Fibroblast of pulmonary artery (primary cell): Measurements from ENCODE around the gene SMURF1.

Source experiments
- DNase-seq: peaks from one replicate; pipeline ENCODE4 v3.0.0-alpha.2; 2010; ENCODE audit warnings: low read depth
- H3K4me3 ChIP-seq: replicated peaks from 2 replicates; pipeline ENCODE4 v1.5.1; 2011; ENCODE audit warnings: low read depth, mild to moderate bottlenecking, control low read depth, low read length, moderate library complexity
- CTCF ChIP-seq: IDR thresholded peaks from 2 replicates; pipeline ENCODE4 v1.5.1; 2011; ENCODE audit warnings: mild to moderate bottlenecking, control low read depth, low read length, inconsistent platforms; ENCODE audit errors: missing control alignments

Gene SMURF1

DNA sequence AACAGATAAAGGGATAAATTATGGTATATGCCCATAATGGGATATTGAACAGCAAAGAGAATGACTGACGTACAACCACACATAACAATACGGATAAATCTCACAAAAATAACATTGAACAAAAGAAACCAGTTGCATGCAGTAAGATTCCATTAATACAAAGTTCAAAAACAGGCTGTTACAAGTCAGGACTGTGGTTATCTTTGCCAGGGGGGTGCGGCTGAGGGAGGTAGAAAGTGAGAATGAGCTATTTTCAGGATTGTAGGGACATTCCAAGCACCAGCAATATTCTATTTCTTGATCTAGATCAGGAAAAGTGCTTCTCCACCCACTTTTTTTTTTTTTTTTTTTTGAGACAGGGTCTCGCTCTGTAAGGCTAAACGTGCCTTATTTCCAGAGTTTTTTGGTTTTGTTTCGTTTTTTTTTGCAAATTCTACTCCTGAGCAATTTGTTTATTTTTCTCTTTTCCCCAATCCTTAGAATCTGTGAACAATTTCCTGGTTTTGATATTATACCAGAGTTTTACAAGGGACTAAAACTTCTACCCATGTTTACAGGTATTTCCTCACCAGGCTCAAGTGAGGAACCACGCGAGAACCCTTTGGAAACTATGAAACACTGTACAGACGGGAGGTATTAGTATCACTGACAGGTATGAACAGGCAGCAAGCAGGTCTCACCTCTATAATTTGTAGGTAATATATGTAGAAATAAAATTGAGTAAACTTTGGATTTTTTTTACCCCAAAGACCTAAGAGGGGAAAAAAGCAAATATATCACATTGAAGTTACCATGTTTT lies 9.9 kb downstream of the SMURF1 start:
- no peak for DNase-seq
- H3K4me3 ChIP-seq = no peak overlapping the region
- TF ChIP-seq CTCF = no peak

GRCh38 chr7:99132595-99133321 lies 11.2 kb downstream of the SMURF1 start:
- TF ChIP-seq CTCF = no peak
- no peak for DNase-seq
- H3K4me3 ChIP-seq = no peak overlapping the region

DNA sequence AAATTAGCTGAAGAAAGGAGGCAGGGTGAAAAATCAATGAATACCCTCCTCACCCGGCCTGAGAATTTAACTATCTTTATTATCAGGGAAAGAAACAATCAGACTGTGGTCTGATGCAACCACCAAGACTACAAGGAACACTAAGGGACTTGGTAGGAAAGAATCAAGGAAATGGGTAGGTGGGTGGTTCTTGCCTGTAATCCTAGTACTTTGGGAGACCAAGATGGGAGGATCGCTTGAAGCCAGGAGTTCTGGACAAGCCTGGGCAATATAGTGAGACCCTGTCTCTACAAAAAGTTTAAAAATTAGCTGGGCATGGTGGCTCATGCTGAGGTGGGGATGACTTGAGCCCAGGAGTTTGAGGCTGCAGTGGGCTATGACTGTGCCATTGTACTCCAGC lies 12.6 kb downstream of the SMURF1 start:
- no peak overlapping the region for H3K4me3 ChIP-seq
- no peak for TF ChIP-seq CTCF
- DNase-seq = no peak

GRCh38 chr7:99129536-99129935 lies 14.4 kb downstream of the SMURF1 start:
- no peak overlapping the region for H3K4me3 ChIP-seq
- no peak for TF ChIP-seq CTCF
- no peak for DNase-seq

GRCh38 chr7:99129001-99129400 lies 14.9 kb downstream of the SMURF1 start:
- TF ChIP-seq CTCF = no peak

DNA sequence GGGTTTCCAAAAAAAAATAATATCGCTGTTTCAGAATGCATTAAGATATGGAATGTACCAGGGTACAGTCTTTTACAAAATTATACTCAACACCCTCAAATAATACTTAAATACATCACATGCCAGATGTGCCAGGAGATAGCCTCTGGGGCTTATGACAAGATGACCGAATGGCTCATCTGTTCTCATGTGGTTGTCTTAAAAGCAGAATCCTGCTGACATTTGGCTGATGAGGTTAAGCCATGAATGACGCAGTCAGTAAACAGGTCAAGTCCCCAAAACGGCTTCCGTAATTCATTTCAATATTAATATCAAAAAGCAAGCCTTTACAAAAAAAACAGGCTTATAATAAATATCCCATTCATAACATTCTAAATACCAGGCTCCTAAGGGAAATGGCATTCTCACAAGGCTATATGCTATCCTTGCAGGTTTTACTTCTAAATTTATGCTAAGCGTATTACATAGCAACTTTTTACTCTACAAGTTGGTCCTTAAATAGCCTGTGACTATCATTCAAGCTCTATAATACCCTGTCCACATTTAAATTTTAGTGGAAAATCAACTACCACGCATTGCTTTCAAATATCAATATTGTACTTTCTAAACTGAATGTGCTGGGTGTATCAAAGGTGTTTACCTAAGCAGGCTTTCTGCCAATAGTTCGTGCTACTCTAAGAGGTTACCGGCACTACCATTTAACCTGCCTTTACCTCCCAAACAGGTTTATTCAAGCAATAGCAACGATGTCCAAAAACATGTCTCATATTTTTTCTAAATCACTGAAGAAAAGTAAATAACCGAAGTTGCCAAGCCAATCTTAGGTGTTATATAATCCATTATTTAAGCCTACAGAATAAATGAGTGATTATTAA lies 15.6 kb downstream of the SMURF1 start:
- DNase-seq = no peak
- H3K4me3 ChIP-seq = no peak overlapping the region
- TF ChIP-seq CTCF = no peak

More at GRCh38 chr7:99129001-99129400, 14.9 kb downstream of the SMURF1 start:
- H3K4me3 ChIP-seq = no peak overlapping the region
- no peak for DNase-seq
